Mucosa of gallbladder (tissue), 1 donor: Measurements from ENCODE around the gene SRF. TPM values are rescaled to one million over a fixed set of nuclear protein-coding genes. Genes with fewer than 3 reads are reported as not detected.

Experiments used
- DNase-seq: peaks from one replicate; pipeline ENCODE4 v3.0.0-alpha.2; 2020; ENCODE audit warnings: low spot score
- total RNA-seq: library from RNA; stranded (reverse); gene quantifications from one replicate; pipeline ENCODE4 v1.2.1, GENCODE V29; 2021
- donor health status: DM: no; HTN: no; CAD: no.

SRF gene
- total RNA-seq, 1 donor from 2014 or later, result 50.5 TPM

- DNase-seq, result no peak
Measured at GRCh38 chr6:43216200-43216599, 45.1 kb downstream of the SRF start.

GRCh38 chr6:43217351-43217750, 46.3 kb downstream of the SRF start:
- no peak for DNase-seq

- no peak for DNase-seq
Measured at GRCh38 chr6:43219119-43219518, 48.0 kb downstream of the SRF start.

DNA sequence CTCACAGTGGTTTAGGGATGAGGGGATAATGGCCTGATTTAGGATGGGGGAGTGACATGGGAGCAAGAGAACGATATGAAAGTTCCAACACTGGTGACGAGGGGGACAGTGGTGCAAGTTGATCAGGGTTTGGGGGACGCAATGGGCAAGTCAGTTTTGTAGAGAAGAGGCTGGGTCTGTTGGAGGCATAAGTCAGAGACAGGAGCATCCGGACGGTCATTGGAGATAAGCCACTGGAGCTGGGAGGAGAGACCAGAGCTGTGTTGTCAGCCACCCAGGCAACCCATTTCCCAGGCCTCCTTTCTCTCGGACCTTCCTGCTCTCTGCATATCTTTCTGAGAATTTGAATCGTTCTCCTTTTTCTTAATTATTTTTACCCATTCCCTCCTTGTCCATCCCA, 48.7 kb downstream of the SRF start:
- DNase-seq, result no peak

DNA sequence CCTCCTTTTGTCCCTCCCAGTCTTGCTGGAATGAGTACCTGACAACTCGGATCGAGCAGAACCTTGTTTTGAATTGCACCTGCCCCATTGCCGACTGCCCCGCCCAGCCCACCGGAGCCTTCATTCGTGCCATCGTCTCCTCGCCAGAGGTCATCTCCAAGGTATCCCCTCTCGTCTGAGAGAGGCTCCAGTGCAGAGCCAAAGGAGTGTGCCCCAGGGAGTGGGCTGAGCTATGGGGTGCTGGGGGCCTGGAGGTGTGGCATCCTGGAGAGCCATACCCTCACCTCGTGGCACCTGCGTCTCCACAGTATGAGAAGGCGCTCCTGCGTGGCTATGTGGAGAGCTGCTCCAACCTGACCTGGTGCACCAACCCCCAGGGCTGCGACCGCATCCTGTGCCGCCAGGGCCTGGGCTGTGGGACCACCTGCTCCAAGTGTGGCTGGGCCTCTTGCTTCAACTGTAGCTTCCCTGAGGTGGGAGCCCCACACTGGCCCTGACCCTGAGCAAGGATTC, 49.4 kb downstream of the SRF start:
- DNase-seq, result no peak

GRCh38 chr6:43221046-43221972, 50.2 kb downstream of the SRF start:
- no peak for DNase-seq

GRCh38 chr6:43222418-43223059, 51.5 kb downstream of the SRF start:
- no peak for DNase-seq

- DNase-seq, result no peak
Measured at GRCh38 chr6:43223175-43223574, 52.1 kb downstream of the SRF start.

GRCh38 chr6:43226192-43226851, 55.3 kb downstream of the SRF start:
- no peak for DNase-seq

GRCh38 chr6:43228951-43229802, 58.1 kb downstream of the SRF start, which contains the start of gene DNPH1:
TSS of gene DNPH1 (minus strand) at chr6:43229481. CDS start at chr6:43229456, 25 bp downstream.
- peak; percentile 82 for DNase-seq

DNA sequence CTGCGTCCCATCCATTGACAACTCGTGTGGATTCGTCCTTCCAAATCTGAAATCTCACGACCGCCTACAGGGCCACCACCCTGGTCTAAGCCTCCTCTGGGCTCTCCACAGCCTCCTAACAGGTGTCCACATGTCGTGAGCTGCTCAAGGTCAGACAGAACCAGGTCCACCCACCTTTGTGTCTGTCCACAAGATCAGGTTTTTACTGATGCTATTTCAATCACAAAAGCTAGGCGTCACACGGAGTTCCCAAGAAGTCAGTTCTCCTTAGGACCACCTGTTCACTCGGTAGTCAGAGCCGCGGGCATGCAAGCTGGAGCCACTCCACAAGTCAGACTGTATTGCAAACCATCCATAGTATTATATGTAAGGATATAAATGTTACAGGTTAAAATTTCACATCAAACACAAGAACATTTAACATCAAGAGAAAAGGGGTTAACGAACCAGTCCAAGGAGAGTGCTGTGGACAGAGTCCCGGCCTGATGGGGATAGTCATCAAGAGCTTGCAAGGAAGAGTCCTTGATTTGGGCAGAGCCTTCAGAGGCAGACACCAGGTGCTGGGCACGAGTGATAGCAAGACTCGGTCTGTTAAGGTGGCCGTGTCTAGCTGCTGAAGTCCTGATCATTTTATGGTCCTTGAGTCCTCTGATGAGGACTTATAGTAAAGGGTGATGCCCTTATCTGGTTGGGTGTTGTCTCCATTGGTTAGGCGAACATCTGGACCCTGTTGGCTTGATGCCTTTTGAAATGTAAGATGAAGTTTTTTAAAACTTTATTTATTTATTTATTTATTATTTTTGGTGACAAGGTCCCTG, 58.9 kb downstream of the SRF start:
- no peak for DNase-seq

- no peak for DNase-seq
Measured at GRCh38 chr6:43231053-43231452, 60.0 kb downstream of the SRF start.

Other genes with a start within 250 kb of the SRF start
- gene CNPY3, start 241.8 kb upstream of the SRF start, total RNA-seq, result 88.9 TPM
- 0.52 TPM for gene GNMT, start 210.5 kb upstream of the SRF start, total RNA-seq
- 53.0 TPM for gene PEX6, start 192.1 kb upstream of the SRF start, total RNA-seq
- gene PPP2R5D, start 186.7 kb upstream of the SRF start, total RNA-seq, result 34.9 TPM
- gene MEA1, start 157.3 kb upstream of the SRF start, total RNA-seq, result 66.3 TPM
- 93.8 TPM for gene KLHDC3, start 157.0 kb upstream of the SRF start, total RNA-seq
- 40.6 TPM for gene RRP36, start 149.6 kb upstream of the SRF start, total RNA-seq
- 29.5 TPM for gene CUL7, start 117.4 kb upstream of the SRF start, total RNA-seq
- gene MRPL2, start 111.8 kb upstream of the SRF start, total RNA-seq, result 49.1 TPM
- 71.6 TPM for gene KLC4, start 111.6 kb upstream of the SRF start, total RNA-seq
- 30.0 TPM for gene PTK7, start 95.0 kb upstream of the SRF start, total RNA-seq
- gene CUL9, start 10.9 kb downstream of the SRF start, total RNA-seq, result 50.0 TPM
- 58.2 TPM for gene DNPH1, start 58.2 kb downstream of the SRF start, total RNA-seq
- 1.6 TPM for gene TTBK1, start 72.2 kb downstream of the SRF start, total RNA-seq
- gene SLC22A7, start 127.0 kb downstream of the SRF start, total RNA-seq, result 0.37 TPM
- 7.3 TPM for gene CRIP3, start 137.6 kb downstream of the SRF start, total RNA-seq
- 20.9 TPM for gene ZNF318, start 198.4 kb downstream of the SRF start, total RNA-seq